SK-N-SH (cell line): ENCODE results near the gene NAGK. TPM values are rescaled to one million over a fixed set of nuclear protein-coding genes. Genes with fewer than 3 reads are reported as not detected.

ENCODE experiments used
- CTCF ChIA-PET: fragments of 300-600, 350-600 bp; formaldehyde crosslinking; extraction: SDS; loops from one replicate; lab custom pipeline; 2021; lab: Yijun Ruan, JAX
- POLR2A ChIA-PET: fragments of 350-600 bp; sonication (Branson Sonifier 250); formaldehyde crosslinking; extraction: SDS; loops from one replicate; lab custom pipeline; 2020; ENCODE audit warnings: antibody characterized with exemption, inconsistent platforms; lab: Yijun Ruan, JAX
- DNase-seq: peaks from one replicate; pipeline ENCODE4 v3.0.0; 2012
- H2AFZ ChIP-seq: fragments of 200-600 bp; sonication (generic); 2 replicates; pipeline ENCODE4 v1.8.1; 2016; ENCODE audit warnings: antibody characterized with exemption, mild to moderate bottlenecking, low read depth
- H3F3A ChIP-seq: fragments of 200-600 bp; sonication (generic); replicated peaks from 2 replicates; pipeline ENCODE3; 2016; ENCODE audit warnings: antibody characterized with exemption, mild to moderate bottlenecking; ENCODE audit not compliant: insufficient read depth
- H3K27ac ChIP-seq, 2 experiments: fragments of 200-500 bp in 1 of 2; fragments of 200-600 bp in 1 of 2; sonication (Bioruptor generic) in 1 of 2; sonication (generic), shearing (Covaris generic) in 1 of 2; 2 replicates each; pipeline versions ENCODE4 v1.5.1 to v1.6.1; 2014 to 2016; ENCODE audit warnings: low read depth in 2 of 2, inconsistent platforms in 1 of 2, low read length in 1 of 2, mild to moderate bottlenecking in 1 of 2, mixed read lengths in 1 of 2
- H3K27me3 ChIP-seq: fragments of 200-600 bp; sonication (generic), shearing (Covaris generic); 2 replicates; pipeline ENCODE4 v1.6.1; 2016; ENCODE audit warnings: mixed run types; ENCODE audit not compliant: insufficient read depth
- H3K36me3 ChIP-seq, 2 experiments: fragments of 200-500 bp in 1 of 2; fragments of 200-600 bp in 1 of 2; sonication (Bioruptor generic) in 1 of 2; sonication (generic) in 1 of 2; replicated peaks in 1 of 2; 2 replicates each; pipeline versions ENCODE3 to v1.5.1; 2014 to 2016; ENCODE audit warnings: low read length in 1 of 2, mild to moderate bottlenecking in 1 of 2; ENCODE audit not compliant: insufficient read depth in 2 of 2, control insufficient read depth in 1 of 2
- H3K4me1 ChIP-seq, 2 experiments: fragments of 200-500 bp in 1 of 2; fragments of 200-600 bp in 1 of 2; sonication (Bioruptor generic) in 1 of 2; sonication (generic), shearing (Covaris generic) in 1 of 2; 2 replicates each; pipeline versions ENCODE4 v1.5.1 to v1.6.1; 2014 to 2016; ENCODE audit warnings: low read depth in 1 of 2, low read length in 1 of 2, mixed run types in 1 of 2; ENCODE audit not compliant: insufficient read depth in 2 of 2, control insufficient read depth in 1 of 2
- H3K4me2 ChIP-seq: fragments of 200-600 bp; sonication (generic), shearing (Covaris generic); 2 replicates; pipeline ENCODE4 v1.6.1; 2017; ENCODE audit warnings: mixed run types
- H3K4me3 ChIP-seq, 2 experiments: fragments of 200-500 bp in 1 of 2; fragments of 200-600 bp in 1 of 2; sonication (Bioruptor generic) in 1 of 2; sonication (generic), shearing (Covaris generic) in 1 of 2; 2 replicates each; pipeline versions ENCODE4 v1.5.1 to v1.8.1; 2014 to 2016; ENCODE audit warnings: low read depth in 2 of 2, inconsistent platforms in 1 of 2, low read length in 1 of 2, mild to moderate bottlenecking in 1 of 2, mixed read lengths in 1 of 2, moderate library complexity in 1 of 2
- H3K79me2 ChIP-seq: fragments of 200-600 bp; sonication (generic); 2 replicates; pipeline ENCODE4 v1.8.1; 2017; ENCODE audit warnings: mild to moderate bottlenecking; ENCODE audit not compliant: insufficient read depth
- H3K9ac ChIP-seq: fragments of 200-600 bp; sonication (generic); 2 replicates; pipeline ENCODE4 v1.6.1; 2017; ENCODE audit warnings: mixed run types
- H3K9me2 ChIP-seq: fragments of 200-600 bp; sonication (generic); 2 replicates; pipeline ENCODE4 v1.6.1; 2017; ENCODE audit warnings: mixed run types
- H3K9me3 ChIP-seq: fragments of 200-600 bp; sonication (generic); 2 replicates; pipeline ENCODE4 v1.6.1; 2017; ENCODE audit warnings: mixed run types, mild to moderate bottlenecking, moderate library complexity
- H4K20me1 ChIP-seq: fragments of 200-600 bp; sonication (generic); 2 replicates; pipeline ENCODE4 v1.6.1; 2017; ENCODE audit warnings: mild to moderate bottlenecking, mixed run types; ENCODE audit not compliant: insufficient read depth
- ELF1 ChIP-seq: IDR thresholded peaks from 2 replicates; pipeline ENCODE4 v1.4.0; 2012
- EZH2phosphoT487 ChIP-seq: fragments of 200-600 bp; sonication (generic); IDR thresholded peaks from 2 replicates; pipeline ENCODE4 v1.6.1; 2017; ENCODE audit warnings: low read depth, mixed run types, mild to moderate bottlenecking, antibody characterized with exemption, moderate library complexity, borderline replicate concordance
- FOSL2 ChIP-seq: IDR thresholded peaks from 2 replicates; pipeline ENCODE4 v1.4.0; 2012; ENCODE audit warnings: low read depth, mild to moderate bottlenecking, moderate library complexity, borderline replicate concordance
- FOXM1 ChIP-seq: IDR thresholded peaks from 2 replicates; pipeline ENCODE4 v1.4.0; 2012; ENCODE audit warnings: low read depth, mild to moderate bottlenecking
- GABPA ChIP-seq: IDR thresholded peaks from 2 replicates; pipeline ENCODE4 v1.4.0; 2012; ENCODE audit warnings: low read depth, mild to moderate bottlenecking
- MXI1 ChIP-seq: IDR thresholded peaks from 2 replicates; pipeline ENCODE4 v1.6.1; 2012; ENCODE audit warnings: mild to moderate bottlenecking, low read depth, low read length, improper control_type of control experiment
- RCOR1 ChIP-seq: fragments of 150-350 bp; IDR thresholded peaks from 2 replicates; pipeline ENCODE4 v1.6.1; 2017; ENCODE audit warnings: antibody characterized with exemption, low read length
- RFX5 ChIP-seq: IDR thresholded peaks from 2 replicates; pipeline ENCODE4 v1.6.1; 2012; ENCODE audit warnings: mild to moderate bottlenecking, improper control_type of control experiment, low read length
- TAF1 ChIP-seq: IDR thresholded peaks from 2 replicates; pipeline ENCODE4 v1.6.1; 2012; ENCODE audit warnings: low read depth, mild to moderate bottlenecking, low read length, moderate library complexity, borderline replicate concordance
- USF1 ChIP-seq: IDR thresholded peaks from 2 replicates; pipeline ENCODE4 v1.4.0; 2012; ENCODE audit warnings: low read depth, borderline replicate concordance
- WGBS: methylation state at CpG from one replicate; pipeline ENCODE4 v1.1.6; 2017; ENCODE audit warnings: low lambda C conversion rate; 5-methylcytosine and 5-hydroxymethylcytosine counted together
- polyA plus RNA-seq, 3 experiments: library from polyadenylated mRNA; depleted of rRNA; stranded (reverse); fragments of >200 nt; gene quantifications; 2 replicates each; pipeline ENCODE4 v1.2.3, GENCODE V29; 2012
- TF ChIP-seq, protein P1 (sequence below): fragments of 150-350 bp; IDR thresholded peaks from 2 replicates; pipeline ENCODE4 v1.6.1; 2016; ENCODE audit warnings: mild to moderate bottlenecking, low read depth, low read length
- TF ChIP-seq, protein P2 (sequence below): IDR thresholded peaks from 2 replicates; pipeline ENCODE4 v1.4.0; 2012; ENCODE audit warnings: low read depth, borderline replicate concordance
- TF ChIP-seq, protein P3 (sequence below): IDR thresholded peaks from 2 replicates; pipeline ENCODE4; 2012

The NAGK gene
- polyA plus RNA-seq, 1 of the 3 experiments (the other 2 are of a cell fraction), result 83.6 TPM

- Histone ChIP-seq H3K9me2 (no peaks in the 10 kb centered on the region), H3K4me1 (no peaks in the 10 kb centered on the region; a peak in 1 of 4 replicates), H2AFZ (no peak overlapping the region), H3K9ac (no peak overlapping the region), H3K4me3 (no peak overlapping the region), H3K36me3 (no peaks in the 10 kb centered on the region), H3K4me2 (no peak overlapping the region), H3K9me3 (no peaks in the 10 kb centered on the region), H3F3A (no peaks in the 10 kb centered on the region), H4K20me1 (no peaks in the 10 kb centered on the region), H3K27me3 (peaks cover 9% of the 10 kb centered on the region; the same call in 1 of the 2 replicates), H3K79me2 (no peaks in the 10 kb centered on the region), H3K27ac (no peak overlapping the region)
- POLR2A ChIA-PET, result no interaction called here
- no peak for DNase-seq
- CTCF ChIA-PET, result no interaction called here
- 46% methylated on average over 4 of the region's 4 CpGs for WGBS
- no peak for TF ChIP-seq USF1
- no peak for TF ChIP-seq TAF1
- no peak for TF ChIP-seq FOXM1
- no peak for TF ChIP-seq EZH2phosphoT487
- no peak for TF ChIP-seq GABPA
- TF ChIP-seq ELF1, result no peak
- no peak for TF ChIP-seq MXI1
- TF ChIP-seq, protein P1, sequence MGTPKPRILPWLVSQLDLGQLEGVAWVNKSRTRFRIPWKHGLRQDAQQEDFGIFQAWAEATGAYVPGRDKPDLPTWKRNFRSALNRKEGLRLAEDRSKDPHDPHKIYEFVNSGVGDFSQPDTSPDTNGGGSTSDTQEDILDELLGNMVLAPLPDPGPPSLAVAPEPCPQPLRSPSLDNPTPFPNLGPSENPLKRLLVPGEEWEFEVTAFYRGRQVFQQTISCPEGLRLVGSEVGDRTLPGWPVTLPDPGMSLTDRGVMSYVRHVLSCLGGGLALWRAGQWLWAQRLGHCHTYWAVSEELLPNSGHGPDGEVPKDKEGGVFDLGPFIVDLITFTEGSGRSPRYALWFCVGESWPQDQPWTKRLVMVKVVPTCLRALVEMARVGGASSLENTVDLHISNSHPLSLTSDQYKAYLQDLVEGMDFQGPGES, result no peak
- TF ChIP-seq FOSL2, result no peak
- no peak for TF ChIP-seq RCOR1
- no peak for TF ChIP-seq RFX5
- TF ChIP-seq, protein P2, sequence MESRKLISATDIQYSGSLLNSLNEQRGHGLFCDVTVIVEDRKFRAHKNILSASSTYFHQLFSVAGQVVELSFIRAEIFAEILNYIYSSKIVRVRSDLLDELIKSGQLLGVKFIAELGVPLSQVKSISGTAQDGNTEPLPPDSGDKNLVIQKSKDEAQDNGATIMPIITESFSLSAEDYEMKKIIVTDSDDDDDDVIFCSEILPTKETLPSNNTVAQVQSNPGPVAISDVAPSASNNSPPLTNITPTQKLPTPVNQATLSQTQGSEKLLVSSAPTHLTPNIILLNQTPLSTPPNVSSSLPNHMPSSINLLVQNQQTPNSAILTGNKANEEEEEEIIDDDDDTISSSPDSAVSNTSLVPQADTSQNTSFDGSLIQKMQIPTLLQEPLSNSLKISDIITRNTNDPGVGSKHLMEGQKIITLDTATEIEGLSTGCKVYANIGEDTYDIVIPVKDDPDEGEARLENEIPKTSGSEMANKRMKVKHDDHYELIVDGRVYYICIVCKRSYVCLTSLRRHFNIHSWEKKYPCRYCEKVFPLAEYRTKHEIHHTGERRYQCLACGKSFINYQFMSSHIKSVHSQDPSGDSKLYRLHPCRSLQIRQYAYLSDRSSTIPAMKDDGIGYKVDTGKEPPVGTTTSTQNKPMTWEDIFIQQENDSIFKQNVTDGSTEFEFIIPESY, result no peak
- TF ChIP-seq, protein P3, sequence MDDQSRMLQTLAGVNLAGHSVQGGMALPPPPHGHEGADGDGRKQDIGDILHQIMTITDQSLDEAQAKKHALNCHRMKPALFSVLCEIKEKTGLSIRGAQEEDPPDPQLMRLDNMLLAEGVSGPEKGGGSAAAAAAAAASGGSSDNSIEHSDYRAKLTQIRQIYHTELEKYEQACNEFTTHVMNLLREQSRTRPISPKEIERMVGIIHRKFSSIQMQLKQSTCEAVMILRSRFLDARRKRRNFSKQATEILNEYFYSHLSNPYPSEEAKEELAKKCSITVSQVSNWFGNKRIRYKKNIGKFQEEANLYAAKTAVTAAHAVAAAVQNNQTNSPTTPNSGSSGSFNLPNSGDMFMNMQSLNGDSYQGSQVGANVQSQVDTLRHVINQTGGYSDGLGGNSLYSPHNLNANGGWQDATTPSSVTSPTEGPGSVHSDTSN, result no peak
Measured at GRCh38 chr2:71042287-71042686, 26.2 kb upstream of the NAGK start.
